Adrenal gland (tissue), 5 donors: ENCODE measurements around the gene TSPAN3.

Experiments used
- POLR2A ChIP-seq, 2 donors: fragments of 450-650 bp; IDR thresholded peaks; one replicate each; pipeline ENCODE4 v1.6.1; 2017; ENCODE audit warnings: antibody characterized with exemption in 2 of 2, mild to moderate bottlenecking in 2 of 2, moderate library complexity in 1 of 2
- TF ChIP-seq, protein P1 (sequence below), 6 experiments: fragments of 450-650 bp in 4 of 6; fragments of 200-600 bp in 2 of 6; sonication (generic) in 1 of 6; IDR thresholded peaks; 1 replicate in 5 of 6; 2 replicates in 1 of 6; pipeline versions ENCODE4 v1.5.1 to v1.8.0; 2016 to 2021; ENCODE audit warnings: antibody characterized with exemption in 6 of 6, mild to moderate bottlenecking in 2 of 6, moderate library complexity in 1 of 6
- donor health status: DM: no; HTN: no; CAD: no.

- TF ChIP-seq, protein P1, sequence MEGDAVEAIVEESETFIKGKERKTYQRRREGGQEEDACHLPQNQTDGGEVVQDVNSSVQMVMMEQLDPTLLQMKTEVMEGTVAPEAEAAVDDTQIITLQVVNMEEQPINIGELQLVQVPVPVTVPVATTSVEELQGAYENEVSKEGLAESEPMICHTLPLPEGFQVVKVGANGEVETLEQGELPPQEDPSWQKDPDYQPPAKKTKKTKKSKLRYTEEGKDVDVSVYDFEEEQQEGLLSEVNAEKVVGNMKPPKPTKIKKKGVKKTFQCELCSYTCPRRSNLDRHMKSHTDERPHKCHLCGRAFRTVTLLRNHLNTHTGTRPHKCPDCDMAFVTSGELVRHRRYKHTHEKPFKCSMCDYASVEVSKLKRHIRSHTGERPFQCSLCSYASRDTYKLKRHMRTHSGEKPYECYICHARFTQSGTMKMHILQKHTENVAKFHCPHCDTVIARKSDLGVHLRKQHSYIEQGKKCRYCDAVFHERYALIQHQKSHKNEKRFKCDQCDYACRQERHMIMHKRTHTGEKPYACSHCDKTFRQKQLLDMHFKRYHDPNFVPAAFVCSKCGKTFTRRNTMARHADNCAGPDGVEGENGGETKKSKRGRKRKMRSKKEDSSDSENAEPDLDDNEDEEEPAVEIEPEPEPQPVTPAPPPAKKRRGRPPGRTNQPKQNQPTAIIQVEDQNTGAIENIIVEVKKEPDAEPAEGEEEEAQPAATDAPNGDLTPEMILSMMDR (IDR thresholded peaks at IDR 0.05) = no peak
- TF ChIP-seq POLR2A (IDR thresholded peaks at IDR 0.05) = no peak
Observed at GRCh38 chr15:76998663-76999285, 72.1 kb downstream of the TSPAN3 start.
